HG03342 (cell line): ENCODE results near the gene FNDC10.

Experiments used
- ATAC-seq: cut with Tn5 transposase; IDR thresholded peaks from one replicate; pipeline ENCODE4 v1.9.1; 2021; ENCODE audit warnings: mild to moderate bottlenecking, moderate library complexity; ENCODE audit not compliant: unreplicated experiment

Gene FNDC10

GRCh38 chr1:1616045-1616790 is 16.3 kb upstream of the FNDC10 start:
- ATAC-seq = peak; percentile 21

- peak; percentile 79 for ATAC-seq
Observed at GRCh38 chr1:1615256-1616044, 15.5 kb upstream of the FNDC10 start, which contains the start of gene MIB2. Gene MIB2 (plus strand): TSS chr1:1615500. CDS start chr1:1623453, 7,953 bp downstream.

- no peak for ATAC-seq
Observed at GRCh38 chr1:1614954-1615255, 15.0 kb upstream of the FNDC10 start.

GRCh38 chr1:1614204-1614953 is 14.4 kb upstream of the FNDC10 start:
- ATAC-seq = no peak

- ATAC-seq = no peak
Observed at GRCh38 chr1:1613509-1614082, 13.7 kb upstream of the FNDC10 start.

- no peak for ATAC-seq
Observed at GRCh38 chr1:1612104-1612400, 12.1 kb upstream of the FNDC10 start.

GRCh38 chr1:1610796-1611195 is 10.9 kb upstream of the FNDC10 start:
- no peak for ATAC-seq

- ATAC-seq = no peak
Observed at GRCh38 chr1:1609822-1610485, 10.0 kb upstream of the FNDC10 start.

DNA sequence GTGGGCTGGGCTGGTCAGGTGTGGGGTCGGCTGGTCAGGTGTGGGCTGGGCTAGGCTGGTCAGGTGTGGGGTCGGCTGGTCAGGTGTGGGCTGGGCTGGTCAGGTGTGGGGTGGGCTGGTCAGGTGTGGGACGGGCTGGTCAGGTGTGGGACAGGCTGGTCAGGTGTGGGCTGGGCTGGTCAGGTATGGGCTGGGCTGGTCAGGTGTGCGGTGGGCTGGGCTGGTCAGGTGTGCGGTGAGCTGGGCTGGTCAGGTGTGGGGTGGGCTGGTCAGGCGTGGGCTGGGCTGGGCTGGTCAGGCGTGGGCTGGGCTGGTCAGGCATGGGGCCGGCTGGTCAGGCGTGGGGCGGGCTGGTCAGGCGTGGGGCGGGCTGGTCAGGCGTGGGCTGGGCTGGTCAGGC is 6.3 kb upstream of the FNDC10 start:
- ATAC-seq = no peak

DNA sequence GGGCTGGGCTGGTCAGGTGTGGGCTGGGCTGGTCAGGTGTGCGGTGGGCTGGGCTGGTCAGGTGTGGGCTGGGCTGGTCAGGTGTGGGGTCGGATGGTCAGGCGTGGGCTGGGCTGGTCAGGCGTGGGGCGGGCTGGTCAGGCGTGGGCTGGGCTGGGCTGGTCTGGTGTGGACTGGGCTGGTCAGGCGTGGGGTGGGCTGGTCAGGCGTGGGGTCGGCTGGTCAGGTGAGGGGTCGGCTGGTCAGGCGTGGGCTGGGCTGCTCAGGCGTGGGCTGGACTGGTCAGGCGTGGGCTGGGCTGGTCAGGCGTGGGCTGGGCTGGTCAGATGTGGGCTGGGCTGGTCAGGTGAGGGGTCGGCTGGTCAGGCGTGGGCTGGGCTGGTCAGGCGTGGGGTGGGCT is 5.8 kb upstream of the FNDC10 start:
- no peak for ATAC-seq

GRCh38 chr1:1605034-1605591 is 5.2 kb upstream of the FNDC10 start:
- ATAC-seq = no peak

DNA sequence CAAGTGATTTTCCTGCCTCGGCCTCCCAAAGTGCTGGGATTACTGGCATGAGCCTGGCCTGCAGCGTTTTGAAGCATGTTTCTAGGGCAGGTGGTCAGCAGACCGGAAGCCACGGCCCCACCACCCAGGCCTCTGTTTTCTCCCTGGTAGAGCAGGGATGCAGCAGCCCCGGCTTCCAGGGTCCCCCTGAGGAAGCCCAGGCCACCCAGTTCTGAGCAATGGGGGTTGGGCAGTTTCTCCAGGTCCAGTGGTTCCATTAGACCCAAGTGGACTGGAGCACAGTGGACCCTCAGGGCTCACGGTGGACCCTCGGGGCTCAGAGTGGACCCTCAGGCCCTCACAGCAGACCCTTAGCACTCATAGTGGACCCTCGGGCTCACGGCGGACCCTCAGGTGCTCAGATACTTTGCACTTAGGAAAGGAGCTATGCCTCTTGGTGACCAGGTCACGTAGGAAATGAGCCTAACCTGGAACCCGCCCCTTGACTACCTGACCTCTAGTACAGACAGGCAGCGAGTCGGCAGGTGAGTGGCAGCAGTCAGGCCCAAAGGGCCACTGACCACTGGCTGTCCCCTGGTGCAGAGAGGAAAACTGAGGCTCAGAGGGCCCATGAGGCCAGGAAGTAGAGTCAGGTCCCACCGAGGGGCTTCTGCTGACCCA is 4.6 kb upstream of the FNDC10 start:
- ATAC-seq = no peak

DNA sequence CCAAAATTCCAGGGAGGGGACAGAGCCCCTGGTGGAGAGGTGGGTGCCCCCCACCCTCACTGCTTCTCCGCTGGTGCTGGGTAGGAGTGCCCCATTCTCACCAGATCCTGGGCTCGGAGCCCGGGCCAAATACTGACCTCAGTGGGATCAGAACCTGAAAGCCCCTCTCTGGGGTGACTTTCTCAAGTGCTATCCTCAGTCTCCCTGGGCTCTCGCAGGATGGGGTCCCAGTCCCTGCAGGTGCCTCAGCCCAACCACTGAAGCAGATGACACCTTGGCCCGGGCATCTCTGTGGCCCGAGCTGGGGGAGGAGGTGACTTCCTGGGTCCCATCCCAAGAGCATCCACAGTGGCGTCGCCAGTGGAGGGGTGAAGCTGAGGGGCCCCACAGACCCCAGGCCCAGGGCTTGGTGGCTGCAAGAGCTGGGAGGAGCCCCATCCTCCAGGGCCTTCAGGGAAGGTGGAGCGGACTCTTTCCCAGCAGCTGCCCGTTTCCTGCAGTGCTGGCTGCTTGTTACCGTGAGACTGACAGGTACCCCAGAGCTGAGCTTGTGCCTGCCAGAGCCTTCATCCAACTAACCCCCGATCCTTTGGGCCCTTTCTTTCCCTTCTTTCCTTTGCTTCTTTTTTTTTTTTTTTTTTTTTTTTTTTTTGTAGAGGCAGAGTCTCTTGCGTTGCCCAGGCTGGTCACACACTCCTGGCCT is 3.9 kb upstream of the FNDC10 start:
- ATAC-seq = no peak

- ATAC-seq = no peak
Observed at GRCh38 chr1:1602968-1603506, 3.1 kb upstream of the FNDC10 start.

- ATAC-seq = no peak
Observed at GRCh38 chr1:1602304-1602967, 2.5 kb upstream of the FNDC10 start.

DNA sequence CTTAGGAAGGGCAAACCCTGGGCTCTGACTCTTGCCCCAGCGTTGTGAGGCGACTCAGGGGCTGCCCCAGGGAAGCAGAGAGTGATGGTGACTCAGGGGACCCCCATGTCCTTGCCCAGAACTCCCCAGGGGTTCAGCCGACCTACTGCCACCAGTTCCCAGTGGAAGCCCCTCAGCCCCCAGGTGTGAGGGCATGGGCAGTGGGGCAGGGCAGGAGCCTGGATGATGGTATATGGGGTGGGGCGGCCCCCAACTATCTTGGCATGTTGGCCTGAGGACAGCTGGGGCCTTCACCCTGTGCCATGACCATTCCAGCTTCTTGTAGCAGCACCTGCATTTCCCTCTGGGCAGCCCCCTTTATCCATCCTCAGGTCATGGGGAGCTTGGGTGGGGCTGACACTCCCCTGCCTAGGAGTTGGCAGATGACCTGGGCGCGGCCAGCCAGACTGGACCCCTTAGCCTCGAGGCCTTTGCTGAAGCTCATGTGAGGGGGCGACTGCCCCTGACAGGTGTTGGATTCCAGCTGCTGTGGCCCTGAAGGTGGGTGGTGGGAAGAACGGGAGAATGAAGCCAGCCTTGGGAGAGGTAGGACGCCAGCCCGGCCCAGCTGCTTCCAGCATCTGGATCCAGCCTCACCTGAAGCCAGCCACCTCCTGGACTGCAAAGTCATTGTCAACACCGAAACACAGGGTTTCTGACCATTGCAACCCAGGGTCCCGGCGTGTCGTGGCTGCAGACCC is 1.8 kb upstream of the FNDC10 start:
- ATAC-seq = no peak

GRCh38 chr1:1600861-1601563 is 1.1 kb upstream of the FNDC10 start:
- no peak for ATAC-seq
